Left lung (tissue), 14 donors: ENCODE data around the gene NDUFAF2. TPM values are rescaled to one million over a fixed set of nuclear protein-coding genes. Genes with fewer than 3 reads are reported as not detected.

Experiments used
- ATAC-seq: fragments of 200-7000 bp; cut with Tn5 transposase; one replicate; pipeline ENCODE4 v1.9.1; 2020; ENCODE audit warnings: moderate library complexity
- DNase-seq, 4 donors: peaks; one replicate each; pipeline ENCODE4 v3.0.0-alpha.2; 2013 to 2020
- H3K27ac ChIP-seq, 2 donors: fragments of 200-600 bp; sonication (generic) in 1 of 2; one replicate each; pipeline versions ENCODE4 v1.5.0 to v1.8.0; 2020 to 2021
- H3K27me3 ChIP-seq, 2 donors: fragments of 200-600 bp; sonication (generic) in 1 of 2; one replicate each; pipeline versions ENCODE4 v1.5.0 to v1.8.0; 2020 to 2021
- H3K36me3 ChIP-seq, 2 donors: fragments of 200-600 bp; sonication (generic) in 1 of 2; one replicate each; pipeline versions ENCODE4 v1.5.0 to v1.8.0; 2020 to 2021
- H3K4me1 ChIP-seq, 2 donors: fragments of 200-600 bp; one replicate each; pipeline ENCODE4 v1.8.0; 2021
- H3K4me3 ChIP-seq, 2 donors: fragments of 200-600 bp; sonication (generic) in 1 of 2; one replicate each; pipeline versions ENCODE4 v1.5.0 to v1.8.0; 2020 to 2021; ENCODE audit warnings: mild to moderate bottlenecking in 1 of 2
- H3K9me3 ChIP-seq, 2 donors: fragments of 200-600 bp; sonication (generic) in 1 of 2; one replicate each; pipeline versions ENCODE4 v1.5.0 to v1.8.0; 2020 to 2021
- CTCF ChIP-seq, 2 donors: fragments of 200-600 bp; sonication (generic) in 1 of 2; IDR thresholded peaks; one replicate each; pipeline versions ENCODE4 v1.5.0 to v1.8.0; 2021; ENCODE audit warnings: antibody characterized with exemption in 2 of 2
- intact Hi-C, 2 donors: fragments of 100-400 bp; cut with DNase I; formaldehyde crosslinking; loops; one replicate each; pipeline versions ENCODE4 v1.11.2 to v1.14.2; 2022
- long read RNA-seq, 12 donors: library from polyadenylated mRNA in 2 of 12; unstranded in 2 of 12; transcript quantifications; one replicate each; pipeline ENCODE4 v2.0.0 and lab custom pipeline, GENCODE V29; 2019 to 2026
- polyA plus RNA-seq, 6 donors: library from polyadenylated mRNA; unstranded; fragments of 120-200 nt; gene quantifications; one replicate each; pipeline ENCODE4 v1.2.1, GENCODE V29; 2013; ENCODE audit not compliant: insufficient read length in 6 of 6
- total RNA-seq, 2 donors: library from RNA; stranded (reverse); fragmentation: NEBNext Ultra II Directional; extraction: Animal tissue kit (Norgen Biotek cat#: 25700); gene quantifications; one replicate each; pipeline ENCODE4 v1.2.1, GENCODE V29; 2021
- donor health status: DM: no; HTN: yes; CAD: no.
- donor health status: DM: no; HTN: no; CAD: no.

Gene NDUFAF2
- 10 to 100 TPM; 18.4 to 25.5 TPM for total RNA-seq
- 10 to 100 TPM; 25.9 to 32.7 (median 30.2) TPM for polyA plus RNA-seq
- long read RNA-seq, donor 1, transcript NDUFAF2-201 (4 exons, 719 nt): major isoform, 26 of 35 reads
- long read RNA-seq, donor 1, partial matches to known transcripts: 0 of 35 reads
- long read RNA-seq, donor 1, other reads (novel, unspliced or antisense): 7 of 35 reads
- long read RNA-seq, donor 2, transcript NDUFAF2-201 (4 exons, 719 nt): major isoform, 36 of 133 reads
- long read RNA-seq, donor 2, partial matches to known transcripts: 6 of 133 reads
- long read RNA-seq, donor 2, other reads (novel, unspliced or antisense): 90 of 133 reads
- long read RNA-seq, donor 3, transcript NDUFAF2-201 (4 exons, 719 nt): major isoform, 23 of 25 reads
- long read RNA-seq, donor 3, partial matches to known transcripts: 0 of 25 reads
- long read RNA-seq, donor 3, other reads (novel, unspliced or antisense): 0 of 25 reads
- long read RNA-seq, donor 4, transcript NDUFAF2-201 (4 exons, 719 nt): major isoform, 18 of 29 reads
- long read RNA-seq, donor 4, partial matches to known transcripts: 6 of 29 reads
- long read RNA-seq, donor 4, other reads (novel, unspliced or antisense): 5 of 29 reads
- long read RNA-seq, donor 5, transcript NDUFAF2-201 (4 exons, 719 nt): major isoform, 23 of 23 reads
- long read RNA-seq, donor 5, partial matches to known transcripts: 0 of 23 reads
- long read RNA-seq, donor 5, other reads (novel, unspliced or antisense): 0 of 23 reads
- long read RNA-seq, donor 6, transcript NDUFAF2-202 (3 exons, 461 nt): minor isoform, 5 of 75 reads
- long read RNA-seq, donor 6, transcript NDUFAF2-201 (4 exons, 719 nt): major isoform, 51 of 75 reads
- long read RNA-seq, donor 6, partial matches to known transcripts: 10 of 75 reads
- long read RNA-seq, donor 6, other reads (novel, unspliced or antisense): 9 of 75 reads
- long read RNA-seq, donor 7, transcript NDUFAF2-201 (4 exons, 719 nt): major isoform, 15 of 70 reads
- long read RNA-seq, donor 7, partial matches to known transcripts: 54 of 70 reads
- long read RNA-seq, donor 7, other reads (novel, unspliced or antisense): 0 of 70 reads
- long read RNA-seq, donor 8, transcript NDUFAF2-201 (4 exons, 719 nt): major isoform, 17 of 17 reads
- long read RNA-seq, donor 8, partial matches to known transcripts: 0 of 17 reads
- long read RNA-seq, donor 8, other reads (novel, unspliced or antisense): 0 of 17 reads
- long read RNA-seq, donor 9: 0 reads
- long read RNA-seq, donor 10, transcript NDUFAF2-201 (4 exons, 719 nt): major isoform, 6 of 14 reads
- long read RNA-seq, donor 10, partial matches to known transcripts: 6 of 14 reads
- long read RNA-seq, donor 10, other reads (novel, unspliced or antisense): 2 of 14 reads
- long read RNA-seq, donor 11, transcript NDUFAF2-201 (4 exons, 719 nt): major isoform, 26 of 33 reads
- long read RNA-seq, donor 11, partial matches to known transcripts: 5 of 33 reads
- long read RNA-seq, donor 11, other reads (novel, unspliced or antisense): 0 of 33 reads
- long read RNA-seq, donor 12, transcript NDUFAF2-201 (4 exons, 719 nt): major isoform, 21 of 23 reads
- long read RNA-seq, donor 12, partial matches to known transcripts: 0 of 23 reads
- long read RNA-seq, donor 12, other reads (novel, unspliced or antisense): 0 of 23 reads

- intact Hi-C loops: no loop called here
These were observed at the start of gene NDUFAF2, which contains the start of gene ERCC8 for GRCh38 chr5:60944904-60945812. TSS of gene NDUFAF2 (plus strand) at chr5:60945205. CDS start at chr5:60945256, 51 bp downstream. TSS of gene ERCC8 (minus strand) at chr5:60945070. CDS start at chr5:60945008, 62 bp downstream.

GRCh38 chr5:60896991-60897390 is 48.0 kb upstream of the NDUFAF2 start:
- no peak for TF ChIP-seq CTCF (IDR thresholded peaks at IDR 0.05)
- ATAC-seq: no peak
- no peaks in the 10 kb centered on the region for H3K27me3 ChIP-seq
- DNase-seq: no peak
- no peaks in the 10 kb centered on the region for H3K4me1 ChIP-seq
- no peak overlapping the region for H3K4me3 ChIP-seq
- no peaks in the 10 kb centered on the region for H3K9me3 ChIP-seq
- peaks cover 0 to 58% of the 10 kb centered on the region in 2 donors for H3K36me3 ChIP-seq
- H3K27ac ChIP-seq: no peak overlapping the region
- intact Hi-C loops: no loop called here

More at GRCh38 chr5:60944904-60945812, at the start of gene NDUFAF2, which contains the start of gene ERCC8:
- TF ChIP-seq CTCF (IDR thresholded peaks at IDR 0.05): no peak
- peak within 1 kb of the TSS; percentile 63 to 74 for H3K4me3 ChIP-seq
- DNase-seq (peak; percentile 90 to 94 (median 92)), ATAC-seq (peak; percentile 99)
- no peaks in the 10 kb centered on the region for H3K36me3 ChIP-seq
- no peaks in the 10 kb centered on the region for H3K9me3 ChIP-seq
- no peaks in the 10 kb centered on the region for H3K27me3 ChIP-seq
- H3K4me1 ChIP-seq: peaks cover 9 to 25% of the 10 kb centered on the region in 2 donors
- H3K27ac ChIP-seq: peak within 1 kb of the TSS; percentile 76 to 82

GRCh38 chr5:60903356-60903755 is 41.6 kb upstream of the NDUFAF2 start:
- no peaks in the 10 kb centered on the region for H3K9me3 ChIP-seq
- peaks cover 0 to 10% of the 10 kb centered on the region in 2 donors for H3K36me3 ChIP-seq
- H3K27me3 ChIP-seq: no peaks in the 10 kb centered on the region
- intact Hi-C loops: no loop called here
- ATAC-seq (no peak), DNase-seq (no peak)
- TF ChIP-seq CTCF (IDR thresholded peaks at IDR 0.05): no peak
- no peak overlapping the region for H3K27ac ChIP-seq
- H3K4me1 ChIP-seq: no peaks in the 10 kb centered on the region
- H3K4me3 ChIP-seq: no peak overlapping the region

- no peak overlapping the region for H3K4me3 ChIP-seq
- no peak overlapping the region for H3K27ac ChIP-seq
- no peak for TF ChIP-seq CTCF (IDR thresholded peaks at IDR 0.05)
- ATAC-seq: no peak
- intact Hi-C loops: no loop called here
- no peaks in the 10 kb centered on the region for H3K9me3 ChIP-seq
- H3K4me1 ChIP-seq: no peaks in the 10 kb centered on the region
- H3K36me3 ChIP-seq: peaks cover 0 to 38% of the 10 kb centered on the region in 2 donors
- DNase-seq: no peak
- no peaks in the 10 kb centered on the region for H3K27me3 ChIP-seq
These were observed 28.4 kb upstream of the NDUFAF2 start for GRCh38 chr5:60916646-60917045.
